ENCODE results near the gene GYS2. TPM values are rescaled to one million over a fixed set of nuclear protein-coding genes. Genes with fewer than 3 reads are reported as not detected.

Gene GYS2
- total RNA-seq, 1 donor from 2014 or later = not detected

DNA sequence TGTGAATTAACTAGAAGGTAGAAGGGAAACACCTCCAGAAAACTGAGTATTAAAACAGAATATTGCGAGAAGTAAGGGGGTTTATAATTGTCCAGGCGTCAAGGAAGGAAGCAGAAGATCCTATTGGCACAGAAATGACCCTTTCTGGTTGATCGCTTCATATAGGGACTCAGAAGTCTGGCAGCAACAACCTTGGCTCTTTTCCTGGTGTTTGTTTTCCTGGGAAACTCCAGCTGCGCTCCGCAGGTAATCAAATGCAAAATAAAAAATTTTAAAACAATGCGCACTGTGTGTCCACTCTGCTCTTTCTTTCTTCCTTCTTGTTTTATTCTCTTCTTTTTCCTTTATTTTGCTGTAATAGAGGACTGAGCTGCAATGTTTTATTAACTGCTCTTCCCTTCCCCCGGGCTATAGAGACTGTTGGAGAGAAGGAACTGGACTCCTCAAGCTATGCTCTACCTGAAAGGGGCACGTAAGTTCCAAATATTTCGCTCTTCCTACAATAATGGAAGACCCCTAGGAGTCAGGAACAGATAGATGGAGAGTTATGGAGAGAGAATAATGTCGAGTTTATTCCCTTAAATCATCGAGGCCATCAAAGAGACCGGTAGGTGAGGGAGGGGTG is 77.8 kb downstream of the GYS2 start:
- peaks cover 46% of the 10 kb centered on the region for H3K27me3 Mint-ChIP-seq
- peak overlapping the region; percentile 11 for H3K27ac Mint-ChIP-seq
- H3K4me3 Mint-ChIP-seq (ENCODE audit: low read depth) = peak overlapping the region; percentile 65
- TF ChIP-seq CTCF (IDR thresholded peaks at IDR 0.05; ENCODE audit: unreplicated experiment) = no peak
- peaks cover 13% of the 10 kb centered on the region for H3K9me3 Mint-ChIP-seq (ENCODE audit: low read depth)
- H3K4me1 Mint-ChIP-seq (ENCODE audit: low read depth) = peaks cover 22% of the 10 kb centered on the region
- DNase-seq (ENCODE audit: low spot score, unreplicated experiment) = no peak
- peaks cover 3% of the 10 kb centered on the region for H3K36me3 Mint-ChIP-seq (ENCODE audit: insufficient read depth)

GRCh38 chr12:21526053-21526452 is 78.6 kb downstream of the GYS2 start, which contains the start of gene SPX:
SPX (plus strand) TSS chr12:21526296; CDS start chr12:21526473, 177 bp downstream.
- Mint-ChIP-seq H3K36me3 (ENCODE audit: insufficient read depth) (peaks cover 3% of the 10 kb centered on the region), H3K27ac (peak within 1 kb of the TSS; percentile 11), H3K9me3 (ENCODE audit: low read depth) (peaks cover 13% of the 10 kb centered on the region), H3K4me1 (ENCODE audit: low read depth) (peaks cover 27% of the 10 kb centered on the region), H3K4me3 (ENCODE audit: low read depth) (peak within 1 kb of the TSS; percentile 65), H3K27me3 (peaks cover 43% of the 10 kb centered on the region)
- no peak for DNase-seq (ENCODE audit: low spot score, unreplicated experiment)
- TF ChIP-seq CTCF (IDR thresholded peaks at IDR 0.05; ENCODE audit: unreplicated experiment) = no peak

DNA sequence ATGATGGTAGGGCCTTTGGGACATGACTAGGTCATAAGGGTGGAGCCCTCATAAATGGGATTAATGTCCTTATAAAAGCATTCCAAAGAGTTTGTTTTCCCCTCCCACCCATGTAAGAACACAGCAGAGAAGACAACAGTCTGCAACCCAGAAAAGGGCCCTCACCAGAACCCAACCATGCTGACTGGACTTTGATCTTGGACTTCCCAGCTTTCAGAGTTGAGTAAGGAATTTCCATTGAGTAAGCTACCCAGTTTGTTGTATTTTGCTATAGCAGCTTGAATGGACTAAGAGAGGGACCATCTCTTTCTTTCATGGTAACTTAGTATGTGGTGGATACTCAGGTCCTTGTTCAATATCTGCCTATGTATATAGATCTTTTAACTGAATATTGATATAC is 81.5 kb downstream of the GYS2 start:
- no peak for DNase-seq (ENCODE audit: low spot score, unreplicated experiment)
- peaks cover 22% of the 10 kb centered on the region for H3K27me3 Mint-ChIP-seq
- peaks cover 15% of the 10 kb centered on the region for H3K4me1 Mint-ChIP-seq (ENCODE audit: low read depth)
- peaks cover 13% of the 10 kb centered on the region for H3K9me3 Mint-ChIP-seq (ENCODE audit: low read depth)
- H3K4me3 Mint-ChIP-seq (ENCODE audit: low read depth) = no peak overlapping the region
- peaks cover 3% of the 10 kb centered on the region for H3K36me3 Mint-ChIP-seq (ENCODE audit: insufficient read depth)
- H3K27ac Mint-ChIP-seq = no peak overlapping the region
- no peak for TF ChIP-seq CTCF (IDR thresholded peaks at IDR 0.05; ENCODE audit: unreplicated experiment)

- peaks cover 13% of the 10 kb centered on the region for H3K9me3 Mint-ChIP-seq (ENCODE audit: low read depth)
- peaks cover 10% of the 10 kb centered on the region for H3K4me1 Mint-ChIP-seq (ENCODE audit: low read depth)
- H3K27ac Mint-ChIP-seq = no peak overlapping the region
- H3K36me3 Mint-ChIP-seq (ENCODE audit: insufficient read depth) = peaks cover 3% of the 10 kb centered on the region
- H3K27me3 Mint-ChIP-seq = peaks cover 13% of the 10 kb centered on the region
- TF ChIP-seq CTCF (IDR thresholded peaks at IDR 0.05; ENCODE audit: unreplicated experiment) = no peak
- H3K4me3 Mint-ChIP-seq (ENCODE audit: low read depth) = no peak overlapping the region
- no peak for DNase-seq (ENCODE audit: low spot score, unreplicated experiment)
Measured at GRCh38 chr12:21521541-21521940, 83.1 kb downstream of the GYS2 start.

DNA sequence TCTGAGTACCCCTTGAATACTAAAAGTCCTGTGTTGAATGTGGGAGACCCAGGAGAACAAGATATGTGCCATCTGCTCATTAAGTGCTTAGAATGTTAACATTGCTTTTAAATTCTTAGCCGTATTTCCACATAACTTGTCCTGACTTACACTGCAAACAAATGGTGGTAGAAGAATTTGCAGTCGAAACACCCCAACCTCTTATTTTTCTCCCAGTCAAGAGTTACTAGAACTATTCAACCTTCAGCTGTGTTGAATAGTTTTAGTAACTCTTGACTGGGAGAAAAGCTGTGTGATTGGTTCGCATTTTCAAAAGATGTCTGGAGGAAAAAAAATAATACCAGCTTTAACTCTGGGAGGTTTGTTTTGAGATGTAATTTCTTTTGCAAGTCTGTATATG is 86.2 kb downstream of the GYS2 start:
- TF ChIP-seq CTCF (IDR thresholded peaks at IDR 0.05; ENCODE audit: unreplicated experiment) = no peak
- Mint-ChIP-seq H3K4me3 (ENCODE audit: low read depth) (no peak overlapping the region), H3K4me1 (ENCODE audit: low read depth) (peaks cover 10% of the 10 kb centered on the region), H3K36me3 (ENCODE audit: insufficient read depth) (peaks cover 2% of the 10 kb centered on the region), H3K9me3 (ENCODE audit: low read depth) (peaks cover under 1% of the 10 kb centered on the region), H3K27ac (no peak overlapping the region), H3K27me3 (no peaks in the 10 kb centered on the region)
- DNase-seq (ENCODE audit: low spot score, unreplicated experiment) = no peak
